ENCODE results near the gene CAMK1D. TPM values are rescaled to one million over a fixed set of nuclear protein-coding genes. Genes with fewer than 3 reads are reported as not detected.

The CAMK1D gene
- total and polyA plus RNA-seq, 2 experiments from 2014 or later, result 3.5 to 6.0 TPM

- H3K9me2 ChIP-seq (replicated peaks; ENCODE audit: insufficient read depth), result no peaks in the 10 kb centered on the region
- no peaks in the 10 kb centered on the region for H3K79me2 ChIP-seq
- H3K4me1 ChIP-seq (ENCODE audit: insufficient read depth), result no peaks in the 10 kb centered on the region
- no peaks in the 10 kb centered on the region for H3K36me3 ChIP-seq (replicated peaks; ENCODE audit: insufficient read depth, low read depth)
- no peak overlapping the region for H2AFZ ChIP-seq
- H4K20me1 ChIP-seq (ENCODE audit: insufficient read depth, poor library complexity, severe bottlenecking), result no peaks in the 10 kb centered on the region
- H3K27ac ChIP-seq, result no peak overlapping the region
- H3K4me2 ChIP-seq, result no peak overlapping the region
- H3K27me3 ChIP-seq, result peaks cover 10% of the 10 kb centered on the region
- H3K9me3 ChIP-seq (ENCODE audit: low read depth), result no peaks in the 10 kb centered on the region
- H3K4me3 ChIP-seq, result no peak overlapping the region
- WGBS (ENCODE audit: low lambda C conversion rate, missing lambda C conversion rate), result 84% methylated on average over 10 of the region's 10 CpGs
- no peak for DNase-seq (ENCODE audit: low spot score)
- TF ChIP-seq CTCF (IDR thresholded peaks at IDR 0.05; ENCODE audit: poor library complexity), result no peak
- no peak for TF ChIP-seq EZH2phosphoT487 (IDR thresholded peaks at IDR 0.05; ENCODE audit: low read depth, severe bottlenecking, unreplicated experiment)
- no peak for TF ChIP-seq EZH2 (IDR thresholded peaks at IDR 0.05; ENCODE audit: borderline replicate concordance)
Observed at GRCh38 chr10:12346707-12347106, 2.6 kb upstream of the CAMK1D start.

- H3K4me1 ChIP-seq (ENCODE audit: insufficient read depth), result no peaks in the 10 kb centered on the region
- H3K9me3 ChIP-seq (ENCODE audit: low read depth), result no peaks in the 10 kb centered on the region
- peak overlapping the region; percentile 100 for H3K4me2 ChIP-seq
- no peaks in the 10 kb centered on the region for H3K9me2 ChIP-seq (replicated peaks; ENCODE audit: insufficient read depth)
- H3K4me3 ChIP-seq, result peak overlapping the region; percentile 90
- DNase-seq (ENCODE audit: low spot score), result no peak
- 24% methylated on average over 23 of the region's 24 CpGs for WGBS (ENCODE audit: low lambda C conversion rate, missing lambda C conversion rate)
- no peak overlapping the region for H2AFZ ChIP-seq
- H4K20me1 ChIP-seq (ENCODE audit: insufficient read depth, poor library complexity, severe bottlenecking), result no peaks in the 10 kb centered on the region
- peaks cover 18% of the 10 kb centered on the region for H3K27me3 ChIP-seq
- H3K79me2 ChIP-seq, result no peaks in the 10 kb centered on the region
- no peaks in the 10 kb centered on the region for H3K36me3 ChIP-seq (replicated peaks; ENCODE audit: insufficient read depth, low read depth)
- H3K27ac ChIP-seq, result no peak overlapping the region
- TF ChIP-seq EZH2 (IDR thresholded peaks at IDR 0.05; ENCODE audit: borderline replicate concordance), result no peak
- TF ChIP-seq EZH2phosphoT487 (IDR thresholded peaks at IDR 0.05; ENCODE audit: low read depth, severe bottlenecking, unreplicated experiment), result no peak
- no peak for TF ChIP-seq CTCF (IDR thresholded peaks at IDR 0.05; ENCODE audit: poor library complexity)
Observed at GRCh38 chr10:12348294-12348869, 965 bp upstream of the CAMK1D start.

GRCh38 chr10:12349629-12350166 lies 351 bp downstream of the CAMK1D start:
- H3K36me3 ChIP-seq (replicated peaks; ENCODE audit: insufficient read depth, low read depth), result no peaks in the 10 kb centered on the region
- no peaks in the 10 kb centered on the region for H3K9me3 ChIP-seq (ENCODE audit: low read depth)
- no peaks in the 10 kb centered on the region for H3K9me2 ChIP-seq (replicated peaks; ENCODE audit: insufficient read depth)
- peak overlapping the region; percentile 84 for H2AFZ ChIP-seq
- H3K4me1 ChIP-seq (ENCODE audit: insufficient read depth), result no peaks in the 10 kb centered on the region
- peak overlapping the region; percentile 90 for H3K4me3 ChIP-seq
- H3K27me3 ChIP-seq, result peaks cover 24% of the 10 kb centered on the region
- DNase-seq (ENCODE audit: low spot score), result no peak
- no peaks in the 10 kb centered on the region for H3K79me2 ChIP-seq
- H3K27ac ChIP-seq, result peak overlapping the region; percentile 46
- no peaks in the 10 kb centered on the region for H4K20me1 ChIP-seq (ENCODE audit: insufficient read depth, poor library complexity, severe bottlenecking)
- TF ChIP-seq EZH2phosphoT487 (IDR thresholded peaks at IDR 0.05; ENCODE audit: low read depth, severe bottlenecking, unreplicated experiment) (no peak), EZH2 (IDR thresholded peaks at IDR 0.05; ENCODE audit: borderline replicate concordance) (no peak)
- 0% methylated on average over 14 of the region's 73 CpGs for WGBS (ENCODE audit: low lambda C conversion rate, missing lambda C conversion rate)
- peak overlapping the region; percentile 100 for H3K4me2 ChIP-seq

- Histone ChIP-seq H2AFZ (peak overlapping the region; percentile 68), H3K4me1 (ENCODE audit: insufficient read depth) (no peaks in the 10 kb centered on the region), H3K9me3 (ENCODE audit: low read depth) (no peaks in the 10 kb centered on the region), H3K79me2 (no peaks in the 10 kb centered on the region), H3K27me3 (peaks cover 27% of the 10 kb centered on the region), H3K4me2 (peak overlapping the region; percentile 100), H4K20me1 (ENCODE audit: insufficient read depth, poor library complexity, severe bottlenecking) (no peaks in the 10 kb centered on the region), H3K36me3 (replicated peaks; ENCODE audit: insufficient read depth, low read depth) (no peaks in the 10 kb centered on the region), H3K27ac (no peak overlapping the region), H3K4me3 (peak overlapping the region; percentile 90), H3K9me2 (replicated peaks; ENCODE audit: insufficient read depth) (no peaks in the 10 kb centered on the region)
- 2% methylated on average over 47 of the region's 47 CpGs for WGBS (ENCODE audit: low lambda C conversion rate, missing lambda C conversion rate)
- TF ChIP-seq CTCF (IDR thresholded peaks at IDR 0.05; ENCODE audit: poor library complexity) (no peak), EZH2phosphoT487 (IDR thresholded peaks at IDR 0.05; ENCODE audit: low read depth, severe bottlenecking, unreplicated experiment) (no peak), EZH2 (IDR thresholded peaks at IDR 0.05; ENCODE audit: borderline replicate concordance) (no peak)
- DNase-seq (ENCODE audit: low spot score), result peak; percentile 59
Observed at GRCh38 chr10:12350167-12350872, 973 bp downstream of the CAMK1D start.

Measured in hepatocyte (in vitro differentiated cells).